IMR-90 (cell line): Measurements from ENCODE around the gene SLC6A2. TPM values are rescaled to one million over a fixed set of nuclear protein-coding genes. Genes with fewer than 3 reads are reported as not detected.

Experiments
- ATAC-seq: fragments of 200-7000 bp; cut with Tn5 transposase; 2 replicates; pipeline ENCODE4 v1.9.1; 2020; ENCODE audit warnings: low read depth, mild to moderate bottlenecking, moderate library complexity
- BruUV-seq: library from RNA; stranded (reverse); fragments of 400-500 nt; replicated peaks from 2 replicates; lab custom pipeline; 2021; lab: Mats Ljungman, UMichigan
- CTCF ChIA-PET: fragments of 300-600 bp; formaldehyde crosslinking; extraction: SDS; loops from one replicate; lab custom pipeline; 2021; ENCODE audit warnings: antibody characterized with exemption; lab: Yijun Ruan, JAX
- POLR2A ChIA-PET: fragments of 300-600 bp; sonication (Branson Sonifier 250); formaldehyde crosslinking; loops from one replicate; lab custom pipeline; 2022; ENCODE audit warnings: antibody characterized with exemption; ENCODE audit not compliant: unreplicated experiment; lab: Charles Lee
- DNase-seq: peaks from one replicate; pipeline ENCODE4 v3.0.0; 2013
- H2AFZ ChIP-seq: replicated peaks from 2 replicates; pipeline ENCODE3; 2013; ENCODE audit warnings: low read length, mild to moderate bottlenecking; ENCODE audit not compliant: poor library complexity
- H2AK5ac ChIP-seq: 2 replicates; pipeline ENCODE4 v1.6.1; 2013; ENCODE audit warnings: low read depth, low read length, inconsistent platforms
- H2AK9ac ChIP-seq: replicated peaks from 2 replicates; pipeline ENCODE3; 2013; ENCODE audit warnings: mild to moderate bottlenecking, low read depth, low read length, moderate library complexity; ENCODE audit not compliant: poor library complexity
- H2BK120ac ChIP-seq: 2 replicates; pipeline ENCODE4 v1.6.1; 2013; ENCODE audit warnings: low read depth, low read length, inconsistent platforms
- H2BK15ac ChIP-seq: 3 replicates; pipeline ENCODE4 v1.6.1; 2013; ENCODE audit warnings: low read depth, low read length, inconsistent platforms
- H2BK20ac ChIP-seq: 2 replicates; pipeline ENCODE4 v1.6.1; 2013; ENCODE audit warnings: low read depth, mild to moderate bottlenecking, inconsistent platforms, low read length, moderate library complexity
- H2BK5ac ChIP-seq: 2 replicates; pipeline ENCODE4 v1.6.1; 2013; ENCODE audit warnings: mild to moderate bottlenecking, low read depth, low read length, inconsistent platforms; ENCODE audit not compliant: poor library complexity, severe bottlenecking
- H3K14ac ChIP-seq: replicated peaks from 2 replicates; pipeline ENCODE4 v1.6.1; 2013; ENCODE audit warnings: low read depth, low read length, inconsistent platforms
- H3K18ac ChIP-seq: 2 replicates; pipeline ENCODE4 v1.6.1; 2013; ENCODE audit warnings: low read depth, low read length, control low read depth
- H3K23ac ChIP-seq: 2 replicates; pipeline ENCODE4 v1.6.1; 2013; ENCODE audit warnings: low read depth, low read length, inconsistent platforms
- H3K27ac ChIP-seq: 2 replicates; pipeline ENCODE4 v1.5.1; 2013; ENCODE audit warnings: mild to moderate bottlenecking, control low read depth, low read length; ENCODE audit not compliant: insufficient read depth
- H3K27me3 ChIP-seq: 2 replicates; pipeline ENCODE4 v1.6.1; 2013; ENCODE audit warnings: low read length; ENCODE audit not compliant: control insufficient read depth, insufficient read depth
- H3K36me3 ChIP-seq: 2 replicates; pipeline ENCODE4 v1.6.1; 2013; ENCODE audit warnings: low read length, mixed read lengths; ENCODE audit not compliant: control insufficient read depth, insufficient read depth
- H3K4ac ChIP-seq: 2 replicates; pipeline ENCODE4 v1.6.1; 2013; ENCODE audit warnings: low read depth, low read length, inconsistent platforms
- H3K4me1 ChIP-seq: 2 replicates; pipeline ENCODE4 v1.6.1; 2013; ENCODE audit warnings: low read length, mixed read lengths; ENCODE audit not compliant: control insufficient read depth, insufficient read depth
- H3K4me2 ChIP-seq: 2 replicates; pipeline ENCODE4 v1.6.1; 2013; ENCODE audit warnings: low read depth, mild to moderate bottlenecking, control low read depth, low read length, moderate library complexity
- H3K4me3 ChIP-seq: 2 replicates; pipeline ENCODE4 v1.5.1; 2013; ENCODE audit warnings: low read depth, mild to moderate bottlenecking, control low read depth, low read length, moderate library complexity; ENCODE audit not compliant: insufficient read depth
- H3K56ac ChIP-seq: 2 replicates; pipeline ENCODE4 v1.6.1; 2013; ENCODE audit warnings: low read length, inconsistent platforms; ENCODE audit not compliant: insufficient read depth; ENCODE audit errors: extremely low read depth
- H3K79me1 ChIP-seq, 2 experiments: 2 replicates each; pipeline ENCODE4 v1.6.1; 2013; ENCODE audit warnings: low read length in 2 of 2, inconsistent platforms in 1 of 2, low read depth in 1 of 2
- H3K9ac ChIP-seq: 2 replicates; pipeline ENCODE4 v1.6.1; 2013; ENCODE audit warnings: low read depth, low read length, control low read depth
- H3K9me1 ChIP-seq: 2 replicates; pipeline ENCODE4 v1.6.1; 2013; ENCODE audit warnings: low read length, inconsistent platforms; ENCODE audit not compliant: insufficient read depth
- H3K9me3 ChIP-seq: 2 replicates; pipeline ENCODE4 v1.6.1; 2013; ENCODE audit warnings: low read length; ENCODE audit not compliant: control insufficient read depth, insufficient read depth
- H4K20me1 ChIP-seq: 2 replicates; pipeline ENCODE4 v1.6.1; 2013; ENCODE audit warnings: low read length, inconsistent platforms; ENCODE audit not compliant: insufficient read depth
- H4K5ac ChIP-seq: 2 replicates; pipeline ENCODE4 v1.6.1; 2013; ENCODE audit warnings: mild to moderate bottlenecking, low read depth, low read length, control low read depth
- H4K8ac ChIP-seq, 2 experiments: 2 replicates each; pipeline ENCODE4 v1.6.1; 2013; ENCODE audit warnings: low read depth in 2 of 2, low read length in 2 of 2, control low read depth in 1 of 2, inconsistent platforms in 1 of 2
- H4K91ac ChIP-seq: 2 replicates; pipeline ENCODE4 v1.6.1; 2013; ENCODE audit warnings: low read depth, low read length, inconsistent platforms; ENCODE audit not compliant: insufficient read depth
- ELK1 ChIP-seq: fragments of 150-350 bp; IDR thresholded peaks from 2 replicates; pipeline ENCODE4 v1.6.1; 2016; ENCODE audit warnings: low read depth, mild to moderate bottlenecking, low read length, moderate library complexity, borderline replicate concordance
- POLR2A ChIP-seq: IDR thresholded peaks from 2 replicates; pipeline ENCODE4 v1.6.1; 2012; ENCODE audit warnings: mild to moderate bottlenecking, low read depth, low read length
- WGBS, 2 experiments: methylation state at CpG; one replicate each; pipeline versions ENCODE4 v1.1.5 to v1.1.7; 2013; ENCODE audit warnings: missing lambda C conversion rate in 2 of 2; ENCODE audit not compliant: insufficient read length in 1 of 2; ENCODE audit errors: extremely low coverage in 2 of 2; 5-methylcytosine and 5-hydroxymethylcytosine counted together
- dilution Hi-C: fragments of 300-500 bp; cut with HindIII; formaldehyde crosslinking; loops from one replicate; pipeline ENCODE4 v1.14.3; 2018; ENCODE audit warnings: low sequenced_read_pairs; ENCODE audit not compliant: unreplicated experiment
- in situ Hi-C: fragments of 300-500 bp; cut with MboI; formaldehyde crosslinking; loops from 3 replicates; pipeline ENCODE4 v1.14.3; 2019; ENCODE audit warnings: low sequenced_read_pairs, inconsistent platforms, mixed read lengths
- intact Hi-C: fragments of 100-400 bp; cut with micrococcal nuclease; formaldehyde crosslinking; loops from 2 replicates; pipeline ENCODE4 v1.10.0; 2022
- polyA plus RNA-seq, 3 experiments: library from polyadenylated mRNA; depleted of rRNA; stranded (reverse); fragments of >200 nt; gene quantifications; 2 replicates each; pipeline ENCODE4 v1.2.3, GENCODE V29; 2012; ENCODE audit warnings: low replicate concordance in 1 of 3
- total RNA-seq: library from RNA; depleted of rRNA; stranded (reverse); fragments of >200 nt; gene quantifications from 2 replicates; pipeline ENCODE4 v1.2.3, GENCODE V29; 2012

Gene SLC6A2
- total and polyA plus RNA-seq, 2 of the 4 experiments (the other 2 are of a cell fraction): not detected

- H3K36me3 ChIP-seq: no peaks in the 10 kb centered on the region
- in situ Hi-C loops: no loop called here
- TF ChIP-seq ELK1 (no peak), POLR2A (no peak)
- no peak overlapping the region for H2BK20ac ChIP-seq
- no peak overlapping the region for H3K4me3 ChIP-seq
- no TSS peak for BruUV-seq
- H4K5ac ChIP-seq: no peak overlapping the region
- no peak overlapping the region for H4K8ac ChIP-seq
- H3K23ac ChIP-seq: no peak overlapping the region
- intact Hi-C loops: no loop called here
- H3K4me1 ChIP-seq: no peaks in the 10 kb centered on the region
- no peak overlapping the region for H2BK120ac ChIP-seq
- no peak overlapping the region for H2AK9ac ChIP-seq
- no peak overlapping the region for H2AK5ac ChIP-seq
- H3K56ac ChIP-seq: no peak overlapping the region
- no peak overlapping the region for H3K9ac ChIP-seq
- H4K20me1 ChIP-seq: no peaks in the 10 kb centered on the region
- H2BK15ac ChIP-seq: no peak overlapping the region
- H2BK5ac ChIP-seq: no peak overlapping the region
- H3K27me3 ChIP-seq: no peaks in the 10 kb centered on the region
- H3K18ac ChIP-seq: no peak overlapping the region
- H3K27ac ChIP-seq: no peak overlapping the region
- no peak overlapping the region for H3K14ac ChIP-seq
- H3K9me1 ChIP-seq: no peaks in the 10 kb centered on the region
- H3K79me1 ChIP-seq: no peaks in the 10 kb centered on the region
- dilution Hi-C loops: no loop called here
- no peak for DNase-seq
- no peak overlapping the region for H2AFZ ChIP-seq
- H4K91ac ChIP-seq: no peak overlapping the region
- WGBS, 2 experiments: no CpG with 5 or more reads among the region's 6 CpGs
- CTCF ChIA-PET: no interaction called here
- no peak overlapping the region for H3K4me2 ChIP-seq
- H3K9me3 ChIP-seq: no peaks in the 10 kb centered on the region
- ATAC-seq: no peak
- POLR2A ChIA-PET: no interaction called here
- H3K4ac ChIP-seq: no peak overlapping the region
Observed at GRCh38 chr16:55728797-55729196, 73.0 kb downstream of the SLC6A2 start.
